Stimulated activated CD8-positive, alpha-beta memory T cell treated with anti-CD3 and anti-CD28 coated beads, Interleukin-12 subunit alpha, Interleukin-12 subunit beta, amount 100 ng/mL, for 4 hours (primary cell): ENCODE results near the gene RRAS2.

ENCODE experiments used
- DNase-seq: peaks from one replicate; pipeline ENCODE4 v3.0.0-alpha.2; 2020; ENCODE audit warnings: low read depth

The RRAS2 gene

GRCh38 chr11:14336507-14337503 is 22.2 kb downstream of the RRAS2 start:
- no peak for DNase-seq

GRCh38 chr11:14335712-14336111 is 23.3 kb downstream of the RRAS2 start:
- no peak for DNase-seq

GRCh38 chr11:14334893-14335292 is 24.1 kb downstream of the RRAS2 start:
- no peak for DNase-seq

- DNase-seq: no peak
Observed at GRCh38 chr11:14334192-14334591, 24.8 kb downstream of the RRAS2 start.

GRCh38 chr11:14331476-14332136 is 27.4 kb downstream of the RRAS2 start:
- no peak for DNase-seq

GRCh38 chr11:14330881-14331280 is 28.1 kb downstream of the RRAS2 start:
- DNase-seq: no peak

- no peak for DNase-seq
Observed at GRCh38 chr11:14329702-14330101, 29.3 kb downstream of the RRAS2 start.

- DNase-seq: no peak
Observed at GRCh38 chr11:14327116-14327515, 31.9 kb downstream of the RRAS2 start.

- DNase-seq: no peak
Observed at GRCh38 chr11:14323118-14323676, 35.8 kb downstream of the RRAS2 start.

- DNase-seq: no peak
Observed at GRCh38 chr11:14322510-14322909, 36.5 kb downstream of the RRAS2 start.

GRCh38 chr11:14320020-14320419 is 39.0 kb downstream of the RRAS2 start:
- DNase-seq: no peak

GRCh38 chr11:14318581-14318981 is 40.4 kb downstream of the RRAS2 start:
- DNase-seq: no peak

GRCh38 chr11:14317659-14318325 is 41.2 kb downstream of the RRAS2 start:
- DNase-seq: no peak

GRCh38 chr11:14315130-14315529 is 43.9 kb downstream of the RRAS2 start:
- DNase-seq: no peak

- no peak for DNase-seq
Observed at GRCh38 chr11:14314127-14314526, 44.9 kb downstream of the RRAS2 start.

- no peak for DNase-seq
Observed at GRCh38 chr11:14312736-14313438, 46.1 kb downstream of the RRAS2 start.

GRCh38 chr11:14310679-14311078 is 48.3 kb downstream of the RRAS2 start:
- no peak for DNase-seq

- DNase-seq: no peak
Observed at GRCh38 chr11:14309425-14310192, 49.4 kb downstream of the RRAS2 start.

GRCh38 chr11:14308897-14309387 is 50.0 kb downstream of the RRAS2 start:
- DNase-seq: no peak

GRCh38 chr11:14308114-14308896 is 50.7 kb downstream of the RRAS2 start:
- DNase-seq: no peak
